COR-L47 (cell line): Measurements from ENCODE around the gene ING4.

Source experiments
- DNase-seq: peaks from one replicate; lab custom pipeline; 2025; lab: John Stamatoyannopoulos, UW

The ING4 gene

GRCh38 chr12:6635856-6636531 lies 26.9 kb downstream of the ING4 start, which contains the start of gene LPAR5:
Gene LPAR5 (minus strand): TSS chr12:6635959. CDS start chr12:6621248, 14,711 bp downstream.
- DNase-seq, result no peak

GRCh38 chr12:6635375-6635855 lies 27.5 kb downstream of the ING4 start:
- DNase-seq, result no peak

- DNase-seq, result no peak
Measured at GRCh38 chr12:6632026-6632983, 30.6 kb downstream of the ING4 start.

- DNase-seq, result no peak
Measured at GRCh38 chr12:6631549-6631961, 31.4 kb downstream of the ING4 start.

GRCh38 chr12:6630736-6631135 lies 32.2 kb downstream of the ING4 start:
- no peak for DNase-seq

- peak; percentile 21 for DNase-seq
Measured at GRCh38 chr12:6627616-6628015, 35.3 kb downstream of the ING4 start.

GRCh38 chr12:6626654-6627283 lies 36.1 kb downstream of the ING4 start:
- no peak for DNase-seq

- no peak for DNase-seq
Measured at GRCh38 chr12:6620885-6621274, 42.0 kb downstream of the ING4 start.

- no peak for DNase-seq
Measured at GRCh38 chr12:6620137-6620884, 42.6 kb downstream of the ING4 start.

- no peak for DNase-seq
Measured at GRCh38 chr12:6618483-6619225, 44.3 kb downstream of the ING4 start.

GRCh38 chr12:6615802-6616201 lies 47.1 kb downstream of the ING4 start:
- no peak for DNase-seq

- DNase-seq, result no peak
Measured at GRCh38 chr12:6614513-6615172, 48.3 kb downstream of the ING4 start.

- DNase-seq, result peak; percentile 87
Measured at GRCh38 chr12:6613776-6614512, 49.0 kb downstream of the ING4 start.

GRCh38 chr12:6613015-6613775 lies 49.7 kb downstream of the ING4 start:
- DNase-seq, result peak; percentile 91

GRCh38 chr12:6612652-6613014 lies 50.3 kb downstream of the ING4 start:
- DNase-seq, result no peak

- DNase-seq, result no peak
Measured at GRCh38 chr12:6612247-6612646, 50.7 kb downstream of the ING4 start.

- DNase-seq, result no peak
Measured at GRCh38 chr12:6608592-6609281, 54.2 kb downstream of the ING4 start.
